HCT116 (cell line): ENCODE measurements around the gene HAGH. TPM values are rescaled to one million over a fixed set of nuclear protein-coding genes. Genes with fewer than 3 reads are reported as not detected.
A peak's percentile ranks its signal among the peaks of the same experiment; 100 is the strongest.

Experiments
- ATAC-seq: fragments of 200-7000 bp; cut with Tn5 transposase; 2 replicates; pipeline ENCODE4 v1.9.1; 2020; ENCODE audit warnings: mild to moderate bottlenecking, moderate library complexity
- BruUV-seq: library from RNA; stranded (reverse); fragments of 400-500 nt; replicated peaks from 2 replicates; lab custom pipeline; 2021; lab: Mats Ljungman, UMichigan
- CTCF ChIA-PET: fragments of 300-600 bp; sonication (Branson Sonifier 250); formaldehyde crosslinking; loops from one replicate; lab custom pipeline; 2021; ENCODE audit warnings: antibody characterized with exemption; lab: Charles Lee
- POLR2A ChIA-PET: fragments of 300-600, 350-600 bp; sonication (Branson Sonifier 250); formaldehyde crosslinking; loops from one replicate; lab custom pipeline; 2021; ENCODE audit warnings: antibody characterized with exemption; lab: Charles Lee
- RAD21 ChIA-PET, 2 experiments: fragments of 300-600 bp; sonication (Branson Sonifier 250); formaldehyde crosslinking; loops; one replicate each; lab custom pipeline; 2023; ENCODE audit warnings: low total read pairs in 2 of 2; ENCODE audit not compliant: uncharacterized antibody in 2 of 2, unreplicated experiment in 2 of 2, low non-redundant PET in 1 of 2; lab: Charles Lee
- DNase-seq: peaks from one replicate; pipeline ENCODE4 v3.0.0-alpha.2; 2010; ENCODE audit warnings: low read depth, low spot score
- H2AFZ ChIP-seq: fragments of 200-600 bp; shearing (Covaris generic), sonication (generic); 2 replicates; pipeline ENCODE4 v1.6.1; 2017; ENCODE audit warnings: low read depth, mixed run types, mixed read lengths, antibody characterized with exemption, low read length; ENCODE audit not compliant: poor library complexity, severe bottlenecking
- H3K27ac ChIP-seq: 2 replicates; pipeline ENCODE4 v1.5.1; 2012; ENCODE audit warnings: low read depth, low read length
- H3K27me3 ChIP-seq: fragments of 200-600 bp; sonication (generic); 2 replicates; pipeline ENCODE4 v1.6.1; 2016; ENCODE audit warnings: mixed run types, low read length, mixed read lengths; ENCODE audit not compliant: insufficient read depth
- H3K36me3 ChIP-seq, 2 experiments: fragments of 200-500 bp in 1 of 2; fragments of 200-600 bp in 1 of 2; sonication (Bioruptor generic) in 1 of 2; sonication (generic) in 1 of 2; 2 replicates each; pipeline versions ENCODE4 v1.5.1 to v1.6.1; 2014 to 2016; ENCODE audit warnings: low read length in 2 of 2, inconsistent platforms in 1 of 2, mixed read lengths in 1 of 2, mixed run types in 1 of 2; ENCODE audit not compliant: insufficient read depth in 2 of 2, control insufficient read depth in 1 of 2
- H3K4me1 ChIP-seq, 2 experiments: fragments of 200-600 bp in 1 of 2; sonication (generic) in 1 of 2; 2 replicates each; pipeline versions ENCODE4 v1.5.1 to v1.6.1; 2012 to 2017; ENCODE audit warnings: low read length in 2 of 2, inconsistent platforms in 1 of 2, mild to moderate bottlenecking in 1 of 2, mixed read lengths in 1 of 2, mixed run types in 1 of 2, moderate library complexity in 1 of 2; ENCODE audit not compliant: insufficient read depth in 2 of 2, control insufficient read depth in 1 of 2
- H3K4me2 ChIP-seq: fragments of 200-600 bp; sonication (generic); 2 replicates; pipeline ENCODE4 v1.6.1; 2017; ENCODE audit warnings: mixed run types, low read length, mixed read lengths
- H3K4me3 ChIP-seq, 2 experiments: fragments of 200-600 bp in 1 of 2; sonication (generic) in 1 of 2; replicated peaks in 1 of 2; 2 replicates each; pipeline ENCODE4 v1.5.1; 2011 to 2016; ENCODE audit warnings: low read length in 2 of 2, control low read depth in 1 of 2, low read depth in 1 of 2, mild to moderate bottlenecking in 1 of 2, mixed read lengths in 1 of 2, mixed run types in 1 of 2
- H3K79me2 ChIP-seq: fragments of 200-600 bp; sonication (generic); 2 replicates; pipeline ENCODE4 v1.6.1; 2017; ENCODE audit warnings: mild to moderate bottlenecking, mixed run types, low read length, moderate library complexity, mixed read lengths; ENCODE audit not compliant: insufficient read depth
- H3K9ac ChIP-seq: fragments of 200-600 bp; sonication (generic); 2 replicates; pipeline ENCODE4 v1.6.1; 2016; ENCODE audit warnings: low read length, mixed read lengths
- H3K9me2 ChIP-seq: fragments of 200-600 bp; sonication (generic), shearing (Covaris generic); 2 replicates; pipeline ENCODE4 v1.6.1; 2017; ENCODE audit warnings: mixed run types, mild to moderate bottlenecking, moderate library complexity; ENCODE audit not compliant: insufficient read depth
- H3K9me3 ChIP-seq, 2 experiments: fragments of 200-500 bp in 1 of 2; fragments of 200-600 bp in 1 of 2; sonication (Bioruptor generic) in 1 of 2; sonication (generic) in 1 of 2; 2 replicates each; pipeline ENCODE4 v1.6.1; 2014 to 2017; ENCODE audit warnings: low read length in 2 of 2, mixed read lengths in 2 of 2, inconsistent platforms in 1 of 2, low read depth in 1 of 2, mild to moderate bottlenecking in 1 of 2, mixed run types in 1 of 2, moderate library complexity in 1 of 2; ENCODE audit not compliant: control insufficient read depth in 1 of 2, insufficient read depth in 1 of 2
- H4K20me1 ChIP-seq: fragments of 200-600 bp; sonication (generic), shearing (Covaris generic); 2 replicates; pipeline ENCODE4 v1.6.1; 2017; ENCODE audit warnings: mixed run types, mild to moderate bottlenecking, moderate library complexity; ENCODE audit not compliant: insufficient read depth
- FOSL1 ChIP-seq: IDR thresholded peaks from 2 replicates; pipeline ENCODE4 v1.6.1; 2012; ENCODE audit warnings: low read depth
- JUND ChIP-seq: IDR thresholded peaks from 2 replicates; pipeline ENCODE4 v1.6.1; 2012
- RAD21 ChIP-seq: IDR thresholded peaks from 2 replicates; pipeline ENCODE4 v1.6.1; 2012; ENCODE audit warnings: low read depth, mild to moderate bottlenecking
- SIN3A ChIP-seq: IDR thresholded peaks from 2 replicates; pipeline ENCODE4 v1.6.1; 2012; ENCODE audit warnings: low read depth
- SP1 ChIP-seq: IDR thresholded peaks from 2 replicates; pipeline ENCODE4 v1.6.1; 2012; ENCODE audit warnings: low read depth
- SRF ChIP-seq: IDR thresholded peaks from 2 replicates; pipeline ENCODE4 v1.6.1; 2012; ENCODE audit warnings: low read depth
- intact Hi-C: fragments of 100-400 bp; cut with micrococcal nuclease; formaldehyde crosslinking; loops from 2 replicates; pipeline ENCODE4 v1.10.0; 2022
- total RNA-seq: library from RNA; stranded (reverse); gene quantifications from one replicate; pipeline ENCODE4 v1.2.1, GENCODE V29; 2021; ENCODE audit not compliant: unreplicated experiment
- TF ChIP-seq, protein P1 (sequence below): IDR thresholded peaks from 2 replicates; pipeline ENCODE4 v1.6.1; 2012; ENCODE audit warnings: low read depth

HAGH gene
- total RNA-seq, 1 experiment from 2014 or later, result 39.1 TPM

DNA sequence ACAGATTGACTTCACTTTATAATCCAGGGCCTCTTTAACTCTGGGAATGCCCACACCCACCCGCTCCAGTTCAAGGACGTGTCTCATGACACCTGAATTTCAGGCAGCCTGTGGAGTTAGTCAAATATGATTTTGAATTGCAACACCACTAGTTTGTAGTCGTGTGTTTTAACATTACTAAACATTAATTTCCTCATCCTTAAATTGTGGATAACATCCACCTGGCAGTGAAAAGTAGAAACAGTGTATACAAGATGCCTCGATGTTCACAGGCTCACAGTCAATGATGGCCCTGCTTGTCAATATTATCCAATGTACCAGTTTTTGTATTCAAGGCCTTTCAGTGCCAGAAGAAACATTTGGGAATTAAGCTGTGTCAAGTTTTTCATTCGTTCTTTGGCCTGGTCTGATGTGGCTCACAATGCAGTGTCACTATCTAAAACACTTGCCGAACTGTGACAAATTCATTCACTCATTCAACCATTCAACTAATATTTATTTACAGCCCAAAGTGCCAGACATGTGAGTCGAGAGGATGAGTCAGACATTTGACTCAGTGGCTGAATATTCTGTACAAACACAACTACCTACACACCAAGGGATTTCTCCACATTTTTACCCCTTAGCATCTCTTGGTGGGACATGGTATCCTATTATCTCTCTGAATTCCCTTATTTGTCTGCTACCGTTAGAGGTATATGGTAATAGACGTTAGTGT, 43.9 kb upstream of the HAGH start:
- no TSS peak for BruUV-seq
- no peak overlapping the region for H3K4me3 ChIP-seq
- TF ChIP-seq SIN3A, result 0 out of 2 replicates have a peak, but pooled peaks have one; percentile 25
- no peak for TF ChIP-seq RAD21
- TF ChIP-seq, protein P1, sequence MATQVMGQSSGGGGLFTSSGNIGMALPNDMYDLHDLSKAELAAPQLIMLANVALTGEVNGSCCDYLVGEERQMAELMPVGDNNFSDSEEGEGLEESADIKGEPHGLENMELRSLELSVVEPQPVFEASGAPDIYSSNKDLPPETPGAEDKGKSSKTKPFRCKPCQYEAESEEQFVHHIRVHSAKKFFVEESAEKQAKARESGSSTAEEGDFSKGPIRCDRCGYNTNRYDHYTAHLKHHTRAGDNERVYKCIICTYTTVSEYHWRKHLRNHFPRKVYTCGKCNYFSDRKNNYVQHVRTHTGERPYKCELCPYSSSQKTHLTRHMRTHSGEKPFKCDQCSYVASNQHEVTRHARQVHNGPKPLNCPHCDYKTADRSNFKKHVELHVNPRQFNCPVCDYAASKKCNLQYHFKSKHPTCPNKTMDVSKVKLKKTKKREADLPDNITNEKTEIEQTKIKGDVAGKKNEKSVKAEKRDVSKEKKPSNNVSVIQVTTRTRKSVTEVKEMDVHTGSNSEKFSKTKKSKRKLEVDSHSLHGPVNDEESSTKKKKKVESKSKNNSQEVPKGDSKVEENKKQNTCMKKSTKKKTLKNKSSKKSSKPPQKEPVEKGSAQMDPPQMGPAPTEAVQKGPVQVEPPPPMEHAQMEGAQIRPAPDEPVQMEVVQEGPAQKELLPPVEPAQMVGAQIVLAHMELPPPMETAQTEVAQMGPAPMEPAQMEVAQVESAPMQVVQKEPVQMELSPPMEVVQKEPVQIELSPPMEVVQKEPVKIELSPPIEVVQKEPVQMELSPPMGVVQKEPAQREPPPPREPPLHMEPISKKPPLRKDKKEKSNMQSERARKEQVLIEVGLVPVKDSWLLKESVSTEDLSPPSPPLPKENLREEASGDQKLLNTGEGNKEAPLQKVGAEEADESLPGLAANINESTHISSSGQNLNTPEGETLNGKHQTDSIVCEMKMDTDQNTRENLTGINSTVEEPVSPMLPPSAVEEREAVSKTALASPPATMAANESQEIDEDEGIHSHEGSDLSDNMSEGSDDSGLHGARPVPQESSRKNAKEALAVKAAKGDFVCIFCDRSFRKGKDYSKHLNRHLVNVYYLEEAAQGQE, result no peak
- peak; percentile 36; the same call in 1 of the 2 replicates for TF ChIP-seq SP1
- 0 out of 2 replicates have a peak, but pooled peaks have one; percentile 34 for TF ChIP-seq SRF
- peak; percentile 78 for TF ChIP-seq JUND
- TF ChIP-seq FOSL1, result peak; percentile 83

More for the DNA sequence above, 43.9 kb upstream of the HAGH start:
- peaks cover 9 to 20% of the 10 kb centered on the region in 2 experiments for H3K4me1 ChIP-seq
- ATAC-seq (peak; percentile 68), DNase-seq (peak; percentile 48)
- no peaks in the 10 kb centered on the region for H3K9me3 ChIP-seq
- peak overlapping the region; percentile 62 for H3K4me2 ChIP-seq
- intact Hi-C loops, result no loop called here
- no peaks in the 10 kb centered on the region for H3K27me3 ChIP-seq
- H3K9ac ChIP-seq, result no peak overlapping the region
- no peaks in the 10 kb centered on the region for H3K36me3 ChIP-seq
- H4K20me1 ChIP-seq, result no peaks in the 10 kb centered on the region
- H2AFZ ChIP-seq, result peak overlapping the region; percentile 89
- no peak overlapping the region for H3K27ac ChIP-seq
- ChIA-PET CTCF (interaction anchor here (0.8 to 1.0 kb wide), 2 partner anchors 59 to 270 kb away, joined by 3 to 4 read pairs; no protein-coding TSS in a partner anchor), POLR2A (interaction anchor here (0.6 to 1.0 kb wide), 4 partner anchors 90 to 285 kb away, joined by 3 to 5 read pairs (median 4); partner anchors contain the start of genes RPS2 and TRAF7), RAD21 (no interaction called here)
- no peaks in the 10 kb centered on the region for H3K9me2 ChIP-seq
- H3K79me2 ChIP-seq, result no peaks in the 10 kb centered on the region
